ENCODE measurements around the gene DDX3X. TPM values are rescaled to one million over a fixed set of nuclear protein-coding genes. Genes with fewer than 3 reads are reported as not detected.
"Not testable (repeated sequence)": the region's sequence is repeated elsewhere in the genome, so short reads cannot be mapped to it uniquely, and the experiment has no call there.

DDX3X gene
- total RNA-seq, 1 experiment from 2014 or later, result 220 TPM

GRCh38 chrX:41405551-41405950 lies 71.6 kb downstream of the DDX3X start:
- Histone ChIP-seq H3K4me3 (no peak overlapping the region), H3K36me3 (no peaks in the 10 kb centered on the region), H3K9me3 (replicated peaks) (no peaks in the 10 kb centered on the region), H3K27me3 (no peaks in the 10 kb centered on the region), H3K4me1 (no peaks in the 10 kb centered on the region), H3K27ac (no peak overlapping the region)
- no peak for DNase-seq

GRCh38 chrX:41406201-41406600 lies 72.2 kb downstream of the DDX3X start:
- Histone ChIP-seq H3K36me3 (no peaks in the 10 kb centered on the region), H3K27ac (no peak overlapping the region), H3K9me3 (replicated peaks) (no peaks in the 10 kb centered on the region), H3K4me3 (no peak overlapping the region), H3K4me1 (no peaks in the 10 kb centered on the region), H3K27me3 (no peaks in the 10 kb centered on the region)
- DNase-seq, result no peak

GRCh38 chrX:41407816-41408215 lies 73.9 kb downstream of the DDX3X start:
- Histone ChIP-seq H3K4me1 (no peaks in the 10 kb centered on the region), H3K9me3 (replicated peaks) (no peaks in the 10 kb centered on the region), H3K27me3 (no peaks in the 10 kb centered on the region), H3K4me3 (no peak overlapping the region), H3K36me3 (no peaks in the 10 kb centered on the region), H3K27ac (no peak overlapping the region)
- DNase-seq, result no peak

- H3K9me3 ChIP-seq (replicated peaks), result no peaks in the 10 kb centered on the region
- no peaks in the 10 kb centered on the region for H3K36me3 ChIP-seq
- H3K4me3 ChIP-seq, result no peak overlapping the region
- H3K4me1 ChIP-seq, result no peaks in the 10 kb centered on the region
- no peak overlapping the region for H3K27ac ChIP-seq
- no peak for DNase-seq
- H3K27me3 ChIP-seq, result no peaks in the 10 kb centered on the region
These were observed 74.6 kb downstream of the DDX3X start for GRCh38 chrX:41408576-41408975.

- Histone ChIP-seq H3K9me3 (replicated peaks) (no peaks in the 10 kb centered on the region), H3K27me3 (no peaks in the 10 kb centered on the region), H3K36me3 (no peaks in the 10 kb centered on the region), H3K27ac (no peak overlapping the region), H3K4me3 (no peak overlapping the region), H3K4me1 (no peaks in the 10 kb centered on the region)
- DNase-seq, result no peak
These were observed 75.0 kb downstream of the DDX3X start for GRCh38 chrX:41409006-41409405.

GRCh38 chrX:41411222-41411621 lies 77.3 kb downstream of the DDX3X start:
- H3K36me3 ChIP-seq; H3K9me3 ChIP-seq (replicated peaks); H3K27ac ChIP-seq; H3K4me1 ChIP-seq; DNase-seq; H3K4me3 ChIP-seq; H3K27me3 ChIP-seq: not testable (repeated sequence)

GRCh38 chrX:41412261-41413081 lies 78.5 kb downstream of the DDX3X start:
- DNase-seq, result peak in 1 of 2 experiments; percentile 0
- Histone ChIP-seq H3K27ac (no peak overlapping the region), H3K27me3 (no peaks in the 10 kb centered on the region), H3K4me3 (no peak overlapping the region), H3K4me1 (no peaks in the 10 kb centered on the region), H3K36me3 (no peaks in the 10 kb centered on the region), H3K9me3 (replicated peaks) (no peaks in the 10 kb centered on the region)

Other genes starting within 250 kb of the DDX3X start
- gene USP9X, start 248.7 kb upstream of the DDX3X start, total RNA-seq (2014; rRNA removed; shearing (Covaris generic)), result 62.7 and 72.9 TPM in 2 replicates
- not detected in 2 replicates for gene NYX, start 113.2 kb downstream of the DDX3X start, total RNA-seq (2014; rRNA removed; shearing (Covaris generic))